PC-3 (cell line): ENCODE data around the gene SDK2. TPM values are rescaled to one million over a fixed set of nuclear protein-coding genes. Genes with fewer than 3 reads are reported as not detected.

Experiments
- ATAC-seq: fragments of 200-7000 bp; cut with Tn5 transposase; 2 replicates; pipeline ENCODE4 v1.9.1; 2020; ENCODE audit warnings: mild to moderate bottlenecking, moderate library complexity
- BruUV-seq: library from RNA; stranded (reverse); fragments of 400-500 nt; replicated peaks from 2 replicates; lab custom pipeline; 2021; lab: Mats Ljungman, UMichigan
- CTCF ChIA-PET: fragments of 300-600 bp; sonication (Branson Sonifier 250); formaldehyde crosslinking; loops from one replicate; lab custom pipeline; 2022; ENCODE audit warnings: antibody characterized with exemption; lab: Charles Lee
- POLR2A ChIA-PET: fragments of 300-600 bp; sonication (Branson Sonifier 250); formaldehyde crosslinking; loops from one replicate; lab custom pipeline; 2022; ENCODE audit warnings: antibody characterized with exemption; ENCODE audit not compliant: unreplicated experiment; lab: Charles Lee
- DNase-seq: peaks from one replicate; pipeline ENCODE4 v3.0.0-alpha.2; 2015
- H2AFZ ChIP-seq: fragments of 300-600 bp; sonication (generic); 2 replicates; pipeline ENCODE4 v1.6.0; 2016; ENCODE audit warnings: antibody characterized with exemption, low read length
- H3F3A ChIP-seq: fragments of 300-600 bp; sonication (generic); one replicate; pipeline ENCODE4 v1.6.0; 2017; ENCODE audit warnings: antibody characterized with exemption, low read length, control low read depth, mild to moderate bottlenecking; ENCODE audit not compliant: unreplicated experiment
- H3K27ac ChIP-seq: fragments of 300-600 bp; sonication (generic); 2 replicates; pipeline ENCODE4 v1.5.1; 2016; ENCODE audit warnings: mild to moderate bottlenecking, low read length
- H3K27me3 ChIP-seq: fragments of 300-600 bp; sonication (generic); 2 replicates; pipeline ENCODE4 v1.6.1; 2016; ENCODE audit warnings: low read length, mixed read lengths
- H3K36me3 ChIP-seq: fragments of 300-600 bp; sonication (generic); 2 replicates; pipeline ENCODE4 v1.6.1; 2016; ENCODE audit warnings: low read depth, mixed run types, low read length, mixed read lengths
- H3K4me1 ChIP-seq: fragments of 300-600 bp; sonication (generic); 2 replicates; pipeline ENCODE4 v1.5.1; 2016; ENCODE audit warnings: low read length; ENCODE audit not compliant: insufficient read depth
- H3K4me2 ChIP-seq: fragments of 300-600 bp; sonication (generic); 2 replicates; pipeline ENCODE4 v1.6.0; 2016; ENCODE audit warnings: low read length
- H3K4me3 ChIP-seq: fragments of 300-600 bp; sonication (generic); 2 replicates; pipeline ENCODE4 v1.5.1; 2016; ENCODE audit warnings: mild to moderate bottlenecking, low read length, mixed read lengths
- H3K79me2 ChIP-seq: fragments of 300-600 bp; sonication (generic); 2 replicates; pipeline ENCODE4 v1.6.1; 2017; ENCODE audit warnings: low read length, mixed read lengths
- H3K9ac ChIP-seq: fragments of 300-600 bp; sonication (generic); 2 replicates; pipeline ENCODE4 v1.6.0; 2016; ENCODE audit warnings: mild to moderate bottlenecking, low read length
- H3K9me2 ChIP-seq: fragments of 300-600 bp; sonication (generic); replicated peaks from 2 replicates; pipeline ENCODE4 v1.6.1; 2016; ENCODE audit warnings: mixed run types, low read length, mixed read lengths
- H3K9me3 ChIP-seq: fragments of 300-600 bp; sonication (generic); 2 replicates; pipeline ENCODE4 v1.6.1; 2016; ENCODE audit warnings: low read length, mixed read lengths
- H4K20me1 ChIP-seq: fragments of 300-600 bp; sonication (generic); 2 replicates; pipeline ENCODE4 v1.6.1; 2016; ENCODE audit warnings: low read length, mixed read lengths
- EZH2 ChIP-seq: fragments of 300-600 bp; sonication (generic); IDR thresholded peaks from one replicate; pipeline ENCODE4 v1.6.1; 2017; ENCODE audit warnings: antibody characterized with exemption, mild to moderate bottlenecking, low read length; ENCODE audit not compliant: unreplicated experiment
- EZH2phosphoT487 ChIP-seq: fragments of 300-600 bp; sonication (generic); IDR thresholded peaks from 2 replicates; pipeline ENCODE4 v1.6.1; 2018; ENCODE audit warnings: mild to moderate bottlenecking, antibody characterized with exemption, low read length, borderline replicate concordance
- intact Hi-C: fragments of 100-400 bp; cut with micrococcal nuclease; formaldehyde crosslinking; loops from 2 replicates; pipeline ENCODE4 v1.9.0; 2023
- total RNA-seq: library from RNA; depleted of rRNA; stranded (reverse); fragments of >200 nt; gene quantifications from 2 replicates; pipeline ENCODE4 v1.2.3, GENCODE V29; 2014
- TF ChIP-seq, protein P1 (sequence below): fragments of 300-600 bp; sonication (generic); conservative IDR thresholded peaks from 2 replicates; pipeline ENCODE4 v1.5.1; 2017; ENCODE audit warnings: antibody characterized with exemption, low read depth, mild to moderate bottlenecking, low read length

Gene SDK2
- total RNA-seq, 1 experiment from 2014 or later, result 0.07 TPM

DNA sequence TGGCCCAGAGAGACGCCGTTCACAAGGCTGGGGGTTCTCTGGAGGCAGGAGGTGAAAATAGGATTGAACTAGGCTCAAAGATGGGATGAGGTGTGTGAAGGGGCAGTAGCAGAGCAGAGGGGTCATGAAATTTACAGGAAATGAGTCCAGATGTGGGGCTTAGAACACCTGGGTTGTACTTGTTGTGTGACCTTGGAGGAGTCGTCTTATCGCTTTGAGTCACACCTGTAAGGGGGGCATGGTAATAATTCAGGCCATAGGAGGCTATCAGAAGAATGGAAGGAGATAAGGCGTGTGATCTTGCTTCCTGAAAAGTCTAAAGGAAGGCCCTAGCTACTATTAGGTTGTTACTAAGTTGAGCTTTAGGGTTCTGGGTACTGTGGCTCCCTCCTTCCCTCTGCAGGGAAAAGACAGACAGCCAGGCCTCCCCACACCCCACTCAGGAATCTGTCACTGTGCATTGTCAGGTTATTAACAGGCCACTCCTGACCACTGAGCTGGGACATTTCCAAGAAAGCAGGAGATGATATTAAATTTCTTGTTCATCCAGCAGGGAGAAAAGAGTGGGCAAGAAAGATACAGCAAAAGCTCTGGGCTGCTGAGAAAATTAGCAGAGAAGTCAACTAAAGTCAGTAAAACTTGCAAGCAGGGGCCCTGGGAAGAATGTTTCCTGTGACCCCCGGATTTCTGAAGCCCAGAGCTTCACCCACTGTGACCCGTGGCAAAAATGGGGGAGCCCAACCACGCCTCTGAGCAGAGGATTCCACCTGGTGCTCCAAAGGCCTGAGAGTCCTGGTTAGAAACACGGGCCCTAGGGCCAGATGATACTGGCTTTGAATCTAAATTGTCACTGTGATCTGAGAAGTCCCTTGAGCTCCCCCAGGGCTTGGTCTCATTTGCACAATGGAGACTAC lies 326.5 kb downstream of the SDK2 start:
- TF ChIP-seq EZH2phosphoT487 (no peak), EZH2 (no peak)
- TF ChIP-seq, protein P1, sequence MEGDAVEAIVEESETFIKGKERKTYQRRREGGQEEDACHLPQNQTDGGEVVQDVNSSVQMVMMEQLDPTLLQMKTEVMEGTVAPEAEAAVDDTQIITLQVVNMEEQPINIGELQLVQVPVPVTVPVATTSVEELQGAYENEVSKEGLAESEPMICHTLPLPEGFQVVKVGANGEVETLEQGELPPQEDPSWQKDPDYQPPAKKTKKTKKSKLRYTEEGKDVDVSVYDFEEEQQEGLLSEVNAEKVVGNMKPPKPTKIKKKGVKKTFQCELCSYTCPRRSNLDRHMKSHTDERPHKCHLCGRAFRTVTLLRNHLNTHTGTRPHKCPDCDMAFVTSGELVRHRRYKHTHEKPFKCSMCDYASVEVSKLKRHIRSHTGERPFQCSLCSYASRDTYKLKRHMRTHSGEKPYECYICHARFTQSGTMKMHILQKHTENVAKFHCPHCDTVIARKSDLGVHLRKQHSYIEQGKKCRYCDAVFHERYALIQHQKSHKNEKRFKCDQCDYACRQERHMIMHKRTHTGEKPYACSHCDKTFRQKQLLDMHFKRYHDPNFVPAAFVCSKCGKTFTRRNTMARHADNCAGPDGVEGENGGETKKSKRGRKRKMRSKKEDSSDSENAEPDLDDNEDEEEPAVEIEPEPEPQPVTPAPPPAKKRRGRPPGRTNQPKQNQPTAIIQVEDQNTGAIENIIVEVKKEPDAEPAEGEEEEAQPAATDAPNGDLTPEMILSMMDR, result no peak
- Histone ChIP-seq H3K27me3 (no peaks in the 10 kb centered on the region), H3K27ac (no peak overlapping the region), H3K36me3 (no peaks in the 10 kb centered on the region), H3K9me3 (no peaks in the 10 kb centered on the region), H3K4me2 (no peak overlapping the region), H3K4me1 (peaks cover 6% of the 10 kb centered on the region), H3K4me3 (no peak overlapping the region), H3K79me2 (no peaks in the 10 kb centered on the region), H3K9ac (no peak overlapping the region), H3K9me2 (no peaks in the 10 kb centered on the region), H4K20me1 (no peaks in the 10 kb centered on the region), H2AFZ (no peak overlapping the region), H3F3A (no peaks in the 10 kb centered on the region)
- ChIA-PET POLR2A (no interaction called here), CTCF (interaction anchor here (1.2 to 1.6 kb wide), 2 partner anchors 52 to 62 kb away, joined by 6 read pairs; no protein-coding TSS in a partner anchor)
- intact Hi-C loops, result loop anchor here (10.0 kb wide), 1 partner anchor 733 kb away; no protein-coding TSS in a partner anchor
- ATAC-seq (peak; percentile 70), DNase-seq (peak; percentile 31)
- BruUV-seq, result no TSS peak

DNA sequence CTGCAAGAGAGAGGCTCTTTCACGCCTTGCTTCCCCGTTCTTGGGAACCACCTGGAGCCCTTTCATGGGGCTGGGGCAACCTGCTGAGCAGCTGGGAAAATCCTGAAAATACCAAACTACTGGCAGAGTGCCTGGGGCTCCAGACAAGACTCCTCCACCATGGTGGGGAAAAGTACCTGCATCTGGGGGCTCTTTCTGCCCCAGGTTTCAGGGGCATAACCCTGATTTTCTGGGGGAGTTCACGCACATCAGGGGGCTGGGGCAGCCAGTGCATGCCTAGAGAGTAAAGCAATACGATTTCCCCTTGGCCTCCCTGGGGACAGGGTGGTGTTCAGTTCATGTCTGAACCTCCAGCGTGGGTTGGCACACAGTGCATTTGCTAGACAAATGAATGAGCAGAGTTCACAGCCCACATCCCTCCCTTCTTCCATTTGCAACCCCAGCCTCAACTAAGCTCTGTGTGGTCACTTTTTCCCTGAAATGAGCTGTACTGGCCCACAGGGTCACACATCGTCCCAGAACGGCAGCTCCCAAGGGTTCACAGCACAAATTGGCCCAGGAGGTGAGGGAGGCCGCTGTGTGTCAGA lies 327.2 kb downstream of the SDK2 start:
- H3K27ac ChIP-seq, result no peak overlapping the region
- no peak overlapping the region for H3K4me3 ChIP-seq
- BruUV-seq, result no TSS peak
- no peak overlapping the region for H2AFZ ChIP-seq
- no peaks in the 10 kb centered on the region for H3K79me2 ChIP-seq
- intact Hi-C loops, result loop anchor here (10.0 kb wide), 1 partner anchor 732 kb away; no protein-coding TSS in a partner anchor
- H4K20me1 ChIP-seq, result no peaks in the 10 kb centered on the region
- no peaks in the 10 kb centered on the region for H3K36me3 ChIP-seq
- no peaks in the 10 kb centered on the region for H3K9me3 ChIP-seq
- TF ChIP-seq EZH2phosphoT487, result no peak
- no peak for TF ChIP-seq EZH2
- TF ChIP-seq, protein P1, result no peak
- H3K4me1 ChIP-seq, result peaks cover 13% of the 10 kb centered on the region
- no peak for DNase-seq
- ChIA-PET CTCF (interaction anchor here (1.2 to 1.6 kb wide), 2 partner anchors 53 to 62 kb away, joined by 6 read pairs; no protein-coding TSS in a partner anchor), POLR2A (no interaction called here)
- ATAC-seq, result no peak
- no peaks in the 10 kb centered on the region for H3K27me3 ChIP-seq
- H3K9me2 ChIP-seq, result no peaks in the 10 kb centered on the region
- no peaks in the 10 kb centered on the region for H3F3A ChIP-seq
- H3K4me2 ChIP-seq, result no peak overlapping the region
- H3K9ac ChIP-seq, result no peak overlapping the region
